Measurements from ENCODE around the gene SVOP. TPM values are rescaled to one million over a fixed set of nuclear protein-coding genes. Genes with fewer than 3 reads are reported as not detected.

Gene SVOP
- total RNA-seq, 1 donor from 2014 or later: not detected

GRCh38 chr12:109018296-109018695, 2.6 kb downstream of the SVOP start:
- peaks cover 4% of the 10 kb centered on the region for H3K4me1 ChIP-seq
- no peaks in the 10 kb centered on the region for H3K9me3 ChIP-seq
- no peak for ATAC-seq
- H3K27ac ChIP-seq: no peak overlapping the region
- H3K36me3 ChIP-seq: no peaks in the 10 kb centered on the region
- intact Hi-C loops (cut with DNase I): no loop called here
- DNase-seq: no peak
- TF ChIP-seq, protein P1, sequence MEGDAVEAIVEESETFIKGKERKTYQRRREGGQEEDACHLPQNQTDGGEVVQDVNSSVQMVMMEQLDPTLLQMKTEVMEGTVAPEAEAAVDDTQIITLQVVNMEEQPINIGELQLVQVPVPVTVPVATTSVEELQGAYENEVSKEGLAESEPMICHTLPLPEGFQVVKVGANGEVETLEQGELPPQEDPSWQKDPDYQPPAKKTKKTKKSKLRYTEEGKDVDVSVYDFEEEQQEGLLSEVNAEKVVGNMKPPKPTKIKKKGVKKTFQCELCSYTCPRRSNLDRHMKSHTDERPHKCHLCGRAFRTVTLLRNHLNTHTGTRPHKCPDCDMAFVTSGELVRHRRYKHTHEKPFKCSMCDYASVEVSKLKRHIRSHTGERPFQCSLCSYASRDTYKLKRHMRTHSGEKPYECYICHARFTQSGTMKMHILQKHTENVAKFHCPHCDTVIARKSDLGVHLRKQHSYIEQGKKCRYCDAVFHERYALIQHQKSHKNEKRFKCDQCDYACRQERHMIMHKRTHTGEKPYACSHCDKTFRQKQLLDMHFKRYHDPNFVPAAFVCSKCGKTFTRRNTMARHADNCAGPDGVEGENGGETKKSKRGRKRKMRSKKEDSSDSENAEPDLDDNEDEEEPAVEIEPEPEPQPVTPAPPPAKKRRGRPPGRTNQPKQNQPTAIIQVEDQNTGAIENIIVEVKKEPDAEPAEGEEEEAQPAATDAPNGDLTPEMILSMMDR (IDR thresholded peaks at IDR 0.05): no peak
- no peaks in the 10 kb centered on the region for H3K27me3 ChIP-seq
- no peak overlapping the region for H3K4me3 ChIP-seq

- Histone ChIP-seq H3K4me1 (peaks cover 4% of the 10 kb centered on the region), H3K4me3 (no peak overlapping the region), H3K9me3 (no peaks in the 10 kb centered on the region), H3K27me3 (no peaks in the 10 kb centered on the region), H3K27ac (no peak overlapping the region), H3K36me3 (no peaks in the 10 kb centered on the region)
- intact Hi-C loops (cut with DNase I): no loop called here
- ATAC-seq (no peak), DNase-seq (no peak)
- TF ChIP-seq, protein P1 (IDR thresholded peaks at IDR 0.05): no peak
These were observed 3.9 kb downstream of the SVOP start for GRCh38 chr12:109016978-109017377.

DNA sequence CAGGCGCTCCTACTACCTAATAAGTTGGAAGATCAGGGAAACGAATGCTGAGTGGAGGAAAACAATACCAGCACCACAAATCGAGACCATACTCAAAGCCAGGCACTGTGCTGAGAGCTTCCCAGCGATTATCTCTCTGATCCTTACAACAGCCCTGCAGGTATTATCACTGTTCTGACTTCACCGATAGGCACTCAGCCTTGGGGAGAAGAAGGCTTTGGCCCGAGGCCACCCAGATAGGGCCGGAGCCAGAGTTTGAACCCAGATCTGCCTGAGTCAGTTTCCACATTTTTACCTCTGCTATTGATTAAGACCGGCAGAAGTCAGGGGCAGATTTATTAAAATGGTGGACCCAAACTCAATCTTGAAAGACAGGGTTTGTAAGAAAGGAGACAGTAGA, 4.9 kb downstream of the SVOP start:
- intact Hi-C loops (cut with DNase I): no loop called here
- no peaks in the 10 kb centered on the region for H3K9me3 ChIP-seq
- peaks cover 3% of the 10 kb centered on the region for H3K4me1 ChIP-seq
- ATAC-seq (no peak), DNase-seq (no peak)
- H3K27me3 ChIP-seq: no peaks in the 10 kb centered on the region
- no peaks in the 10 kb centered on the region for H3K36me3 ChIP-seq
- TF ChIP-seq, protein P1 (IDR thresholded peaks at IDR 0.05): no peak
- no peak overlapping the region for H3K27ac ChIP-seq
- no peak overlapping the region for H3K4me3 ChIP-seq

DNA sequence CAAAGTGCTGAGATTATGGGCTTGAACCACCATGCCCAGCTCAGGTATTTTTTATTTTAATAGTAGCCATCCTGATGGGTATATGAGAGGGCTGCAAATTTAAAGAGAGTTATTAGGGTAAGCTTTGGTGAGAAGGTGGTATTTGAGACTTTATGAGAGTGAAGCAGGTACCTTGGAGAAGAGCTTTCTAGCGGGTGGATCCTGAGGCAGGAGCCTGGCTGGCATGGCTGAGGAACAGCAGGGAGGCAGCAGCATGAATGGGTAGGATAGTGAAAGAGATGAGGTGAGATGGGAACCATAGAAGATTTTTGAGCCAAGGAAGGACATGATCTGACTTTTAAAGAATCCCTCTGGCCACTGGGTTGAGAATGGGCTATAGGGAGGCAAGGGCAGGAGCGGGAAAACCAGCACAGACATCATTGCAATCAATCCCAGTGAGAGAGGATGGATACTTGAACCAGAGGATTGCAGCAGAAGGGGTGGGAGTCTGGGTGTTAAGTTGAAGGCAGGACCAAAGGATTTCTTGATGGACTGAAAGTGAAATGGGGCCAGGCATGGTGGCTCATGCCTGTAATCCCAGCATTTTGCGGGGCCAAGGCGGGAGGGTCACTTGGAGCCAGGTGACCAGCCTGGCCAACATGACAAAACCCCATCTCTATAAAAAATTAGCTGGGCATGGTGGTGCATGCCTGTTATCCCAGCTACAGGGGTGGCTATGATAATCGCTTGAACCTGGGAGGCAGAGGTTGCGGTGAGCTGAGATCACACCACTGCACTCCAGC, 5.7 kb downstream of the SVOP start:
- H3K36me3 ChIP-seq: no peaks in the 10 kb centered on the region
- H3K4me1 ChIP-seq: no peaks in the 10 kb centered on the region
- TF ChIP-seq, protein P1 (IDR thresholded peaks at IDR 0.05): no peak
- no peak for ATAC-seq
- H3K27ac ChIP-seq: no peak overlapping the region
- H3K27me3 ChIP-seq: no peaks in the 10 kb centered on the region
- H3K4me3 ChIP-seq: no peak overlapping the region
- DNase-seq: no peak
- no peaks in the 10 kb centered on the region for H3K9me3 ChIP-seq
- intact Hi-C loops (cut with DNase I): no loop called here

DNA sequence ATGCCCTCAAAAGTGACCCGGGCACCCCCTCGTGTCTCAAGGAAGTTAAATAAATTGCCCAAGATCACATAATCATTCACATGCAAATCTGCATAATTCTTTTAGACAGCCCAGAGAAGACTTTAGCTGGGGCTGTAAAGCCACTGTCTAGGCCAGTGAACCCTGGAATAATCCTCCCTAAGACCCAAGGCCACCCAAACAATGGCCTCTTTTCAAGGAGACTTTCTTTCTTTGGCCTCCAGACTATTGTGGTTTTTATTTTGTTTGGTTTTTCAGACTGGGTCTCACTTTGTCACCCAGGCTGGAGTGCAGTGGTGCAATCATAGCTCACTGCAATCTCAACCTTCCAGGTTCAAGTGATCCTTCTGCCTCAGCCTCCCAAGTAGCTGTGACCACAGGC, 10.6 kb downstream of the SVOP start:
- Histone ChIP-seq H3K9me3 (no peaks in the 10 kb centered on the region), H3K27me3 (no peaks in the 10 kb centered on the region), H3K27ac (no peak overlapping the region), H3K4me1 (no peaks in the 10 kb centered on the region), H3K4me3 (no peak overlapping the region), H3K36me3 (no peaks in the 10 kb centered on the region)
- ATAC-seq: no peak
- TF ChIP-seq, protein P1 (IDR thresholded peaks at IDR 0.05): no peak
- intact Hi-C loops (cut with DNase I): no loop called here
- no peak for DNase-seq

All from upper lobe of right lung (tissue), 1 donor.